ES-I3 (cell line): ENCODE data around the gene TOX2.

Experiments used
- H3K36me3 ChIP-seq: 2 replicates; pipeline ENCODE4 v1.6.1; 2013; ENCODE audit warnings: mild to moderate bottlenecking, low read length, control low read depth, moderate library complexity; ENCODE audit not compliant: insufficient read depth
- H3K4me1 ChIP-seq: 2 replicates; pipeline ENCODE4 v1.6.1; 2013; ENCODE audit warnings: mild to moderate bottlenecking, control low read depth, low read length; ENCODE audit not compliant: insufficient read depth
- H3K9ac ChIP-seq: 2 replicates; pipeline ENCODE4 v1.6.1; 2013; ENCODE audit warnings: low read depth, mild to moderate bottlenecking, low read length, moderate library complexity
- H3K9me3 ChIP-seq: 2 replicates; pipeline ENCODE4 v1.6.1; 2013; ENCODE audit warnings: mild to moderate bottlenecking, low read length, moderate library complexity; ENCODE audit not compliant: control insufficient read depth, insufficient read depth

Gene TOX2

DNA sequence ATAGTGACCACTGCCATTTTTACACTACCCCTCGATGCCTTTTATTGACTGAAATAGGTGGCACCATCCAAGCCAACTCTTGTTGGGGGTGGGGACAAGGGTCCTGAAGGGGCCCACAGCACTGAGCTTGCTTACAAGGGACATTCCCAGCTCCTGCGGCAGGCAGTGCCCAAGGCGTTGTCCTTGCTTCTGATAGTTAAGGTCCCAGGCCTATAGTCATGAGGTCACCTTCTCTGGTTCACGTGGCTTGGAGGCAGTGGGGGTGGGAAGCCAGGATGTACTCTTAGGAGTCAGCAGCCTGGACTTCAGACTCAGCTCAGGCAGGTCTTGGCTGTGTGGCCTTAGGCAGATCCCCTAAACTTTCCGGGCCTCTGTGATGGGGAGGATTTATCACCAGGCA lies 48.6 kb downstream of the TOX2 start:
- Histone ChIP-seq H3K4me1 (peaks cover 40% of the 10 kb centered on the region), H3K9ac (no peak overlapping the region), H3K36me3 (0 out of 2 replicates have a peak, but pooled peaks cover 2% of the 10 kb centered on the region), H3K9me3 (no peaks in the 10 kb centered on the region)

DNA sequence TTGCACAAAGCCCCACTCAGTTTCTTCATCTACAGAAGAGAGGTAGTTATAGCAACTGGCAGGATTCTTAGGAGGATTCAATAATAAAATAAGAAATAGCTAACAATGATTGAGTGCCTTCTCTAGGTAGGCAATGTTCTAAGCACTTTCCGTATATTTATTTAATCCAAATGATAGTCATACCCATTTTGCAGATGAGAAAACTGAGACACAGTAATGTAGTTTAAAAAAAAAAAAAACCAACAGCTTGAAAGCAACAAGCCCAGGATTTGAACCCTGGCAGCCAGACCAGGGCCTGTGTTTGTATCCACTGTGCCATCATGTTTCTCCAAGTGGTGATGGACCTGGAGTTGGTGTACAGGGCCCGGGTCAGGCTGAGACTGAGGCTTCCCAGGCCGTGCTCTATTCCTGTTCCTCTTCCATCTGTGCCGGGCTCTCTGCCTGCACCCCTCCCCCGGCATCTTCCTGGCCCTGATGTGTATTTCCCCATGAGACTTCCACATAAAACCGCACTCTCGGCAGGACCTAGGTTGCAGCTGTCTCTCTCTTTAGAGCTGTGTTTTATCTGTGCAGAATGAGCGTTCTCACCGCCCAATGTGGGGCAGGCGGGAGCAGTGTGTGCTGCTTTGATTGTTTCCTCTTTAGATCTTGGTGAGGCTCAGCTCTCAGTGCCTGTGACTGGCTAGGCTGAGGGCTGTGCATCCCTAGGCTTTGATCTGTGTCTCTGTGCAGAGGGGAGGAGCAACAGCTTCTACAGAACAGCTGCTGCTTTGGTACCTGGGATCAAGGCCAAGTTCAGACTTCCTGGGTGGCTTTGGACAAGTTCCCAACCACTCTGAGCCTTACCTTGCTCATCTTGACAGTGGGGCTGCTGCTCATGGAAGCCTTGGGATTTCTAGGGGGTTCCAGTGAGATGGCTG lies 49.5 kb downstream of the TOX2 start:
- H3K36me3 ChIP-seq: 0 out of 2 replicates have a peak, but pooled peaks cover 2% of the 10 kb centered on the region
- H3K9ac ChIP-seq: no peak overlapping the region
- H3K4me1 ChIP-seq: peaks cover 41% of the 10 kb centered on the region
- H3K9me3 ChIP-seq: no peaks in the 10 kb centered on the region

DNA sequence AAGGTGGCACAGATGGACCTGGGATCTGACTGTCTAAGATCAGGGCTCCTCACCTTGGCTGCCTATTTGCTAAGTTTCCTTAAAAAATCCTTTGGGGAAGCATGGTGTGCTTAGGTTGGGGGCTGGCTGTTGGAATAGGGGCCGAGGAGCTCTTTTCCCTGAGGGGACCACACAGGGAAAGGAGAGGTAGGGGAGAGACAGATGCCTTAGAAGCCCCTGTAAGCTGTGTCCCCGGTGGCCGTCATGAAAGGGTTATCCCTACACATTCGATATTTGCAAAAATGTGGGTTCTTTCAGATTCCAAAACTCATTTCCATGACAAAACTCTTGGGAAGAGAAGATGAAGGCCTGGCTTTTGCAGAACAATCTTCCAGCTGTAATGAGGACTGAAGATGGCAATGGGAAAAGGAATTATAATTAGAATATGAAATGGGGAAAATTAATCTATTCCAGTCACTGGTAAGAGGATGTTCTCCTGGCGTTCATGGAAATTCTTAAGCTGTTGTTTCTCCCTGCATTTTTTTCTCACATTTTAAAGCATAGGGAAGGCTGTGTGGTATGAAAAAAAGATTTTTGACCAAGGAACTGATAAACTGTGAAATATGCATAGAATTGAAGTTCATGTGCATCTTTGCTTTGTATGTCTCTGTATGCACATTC lies 53.8 kb downstream of the TOX2 start:
- 0 out of 2 replicates have a peak, but pooled peaks cover 2% of the 10 kb centered on the region for H3K36me3 ChIP-seq
- no peak overlapping the region for H3K9ac ChIP-seq
- no peaks in the 10 kb centered on the region for H3K9me3 ChIP-seq
- H3K4me1 ChIP-seq: peaks cover 3% of the 10 kb centered on the region; the same call in 1 of the 2 replicates

DNA sequence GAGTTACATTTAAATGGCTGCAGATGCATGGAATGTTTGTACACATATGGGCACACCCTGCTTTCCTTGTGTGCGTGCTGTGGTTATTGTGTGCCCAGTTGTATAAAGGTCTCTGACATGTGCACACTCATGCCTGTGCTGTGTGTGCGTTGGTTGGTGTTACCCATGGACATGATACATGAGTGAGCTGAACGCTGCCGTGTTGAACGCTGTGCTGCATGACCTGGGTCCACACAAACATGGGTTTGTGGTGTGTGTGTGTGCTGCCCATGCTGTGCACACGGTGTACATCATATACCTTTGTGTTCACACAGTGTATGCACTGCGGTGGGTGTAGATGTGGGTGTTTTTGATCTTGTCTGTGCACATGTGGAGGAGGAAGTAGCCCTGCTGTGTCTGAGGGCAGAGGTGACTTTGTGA lies 54.4 kb downstream of the TOX2 start:
- Histone ChIP-seq H3K9me3 (no peaks in the 10 kb centered on the region), H3K36me3 (0 out of 2 replicates have a peak, but pooled peaks cover 2% of the 10 kb centered on the region), H3K4me1 (peaks cover 3% of the 10 kb centered on the region; the same call in 1 of the 2 replicates), H3K9ac (no peak overlapping the region)

DNA sequence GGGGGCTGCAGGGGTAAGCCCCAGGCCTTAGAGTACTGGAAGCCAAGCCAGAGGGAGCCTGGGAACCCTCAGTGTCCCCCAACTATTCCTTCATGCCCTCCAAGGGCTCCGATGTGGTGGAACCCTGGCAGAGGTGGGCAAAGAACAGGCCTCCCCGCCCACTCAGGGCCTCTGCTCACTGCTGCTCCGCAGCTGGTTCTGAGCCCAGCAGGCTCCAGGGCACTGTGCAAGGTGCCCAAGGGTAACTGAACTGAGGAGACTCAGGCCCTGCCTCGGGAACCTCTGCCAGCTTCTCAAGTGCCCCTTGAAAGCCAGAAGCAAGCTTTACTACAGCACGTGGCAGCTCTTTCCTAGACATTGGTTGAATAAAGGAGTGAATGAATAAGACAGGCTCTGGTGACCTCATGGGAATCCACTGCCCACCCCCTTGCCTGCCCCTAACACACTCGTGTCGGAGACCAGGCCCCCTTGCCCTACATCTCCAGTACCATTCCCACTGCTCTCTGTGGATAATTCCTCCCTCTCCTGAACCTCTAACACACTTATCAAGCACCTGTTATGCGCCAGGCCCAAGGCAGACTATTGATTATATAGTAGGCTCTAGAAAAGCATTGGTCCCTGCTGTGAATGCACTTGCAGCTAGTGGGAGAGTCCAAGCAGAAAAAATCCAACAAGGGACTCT lies 55.0 kb downstream of the TOX2 start:
- 0 out of 2 replicates have a peak, but pooled peaks cover 2% of the 10 kb centered on the region for H3K36me3 ChIP-seq
- H3K9ac ChIP-seq: no peak overlapping the region
- no peaks in the 10 kb centered on the region for H3K9me3 ChIP-seq
- H3K4me1 ChIP-seq: peaks cover 3% of the 10 kb centered on the region; the same call in 1 of the 2 replicates

DNA sequence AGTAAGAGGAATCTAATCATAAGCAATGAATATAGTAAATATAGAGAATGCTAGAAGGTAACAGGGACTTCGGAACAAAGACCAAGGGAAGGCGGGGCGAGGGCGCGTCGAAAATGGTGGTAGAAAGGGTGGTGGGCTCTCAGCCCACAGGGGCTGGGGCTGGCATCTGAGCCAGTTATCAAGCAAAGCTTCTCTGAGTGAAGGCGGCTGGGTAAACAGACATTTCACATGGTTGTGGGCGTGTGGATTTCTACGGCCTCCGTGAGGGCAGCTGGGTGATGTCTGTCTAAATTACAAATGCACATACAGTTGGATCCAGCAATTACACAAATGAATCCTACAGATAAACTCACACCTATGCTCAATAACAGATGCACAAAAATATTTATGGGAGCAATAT lies 56.6 kb downstream of the TOX2 start:
- Histone ChIP-seq H3K9me3 (no peaks in the 10 kb centered on the region), H3K36me3 (0 out of 2 replicates have a peak, but pooled peaks cover 2% of the 10 kb centered on the region), H3K9ac (no peak overlapping the region), H3K4me1 (peaks cover 3% of the 10 kb centered on the region; the same call in 1 of the 2 replicates)

DNA sequence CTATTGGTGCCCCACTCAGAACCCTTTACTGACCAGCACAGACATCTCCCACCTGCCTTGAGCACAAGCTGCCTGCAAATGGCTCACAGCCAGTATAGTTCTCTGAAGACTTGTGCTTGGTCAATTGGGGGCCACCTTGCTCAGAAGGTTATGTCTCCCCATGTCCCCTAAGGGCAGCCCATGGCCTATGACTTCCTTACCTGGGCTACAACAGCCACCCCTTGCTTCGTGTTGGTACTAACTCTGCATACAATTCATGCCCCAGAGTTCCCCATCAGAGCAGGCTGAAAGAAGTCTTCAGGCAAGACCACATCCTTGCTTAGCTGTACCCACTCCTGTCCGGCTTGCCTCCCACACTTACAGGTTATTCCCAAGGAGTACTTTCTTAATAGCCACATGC lies 57.4 kb downstream of the TOX2 start:
- Histone ChIP-seq H3K9ac (no peak overlapping the region), H3K4me1 (peaks cover 3% of the 10 kb centered on the region; the same call in 1 of the 2 replicates), H3K9me3 (no peaks in the 10 kb centered on the region; the same call in 1 of the 2 replicates), H3K36me3 (0 out of 2 replicates have a peak, but pooled peaks cover under 1% of the 10 kb centered on the region)

DNA sequence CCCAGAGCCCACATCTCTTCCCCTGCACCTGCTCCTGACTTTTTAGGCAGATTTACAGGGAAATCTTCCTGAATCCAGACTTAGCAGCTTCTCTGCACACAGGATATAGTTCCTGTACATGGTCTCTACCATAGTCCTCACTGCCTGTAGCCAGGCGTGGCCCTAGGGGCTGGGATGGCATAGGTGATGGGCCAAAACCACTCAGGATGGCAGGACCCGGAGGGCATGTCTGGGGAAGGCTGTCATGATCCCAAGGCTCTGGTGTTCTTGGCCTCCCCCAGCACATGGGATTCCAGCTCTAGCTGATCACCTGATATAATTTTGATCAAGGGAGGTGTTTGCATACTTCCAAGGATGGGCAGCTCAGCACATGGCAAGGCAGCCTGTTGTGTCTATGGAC lies 58.0 kb downstream of the TOX2 start:
- peaks cover 3% of the 10 kb centered on the region; the same call in 1 of the 2 replicates for H3K4me1 ChIP-seq
- H3K9ac ChIP-seq: no peak overlapping the region
- H3K9me3 ChIP-seq: no peaks in the 10 kb centered on the region; the same call in 1 of the 2 replicates
- no peaks in the 10 kb centered on the region for H3K36me3 ChIP-seq

DNA sequence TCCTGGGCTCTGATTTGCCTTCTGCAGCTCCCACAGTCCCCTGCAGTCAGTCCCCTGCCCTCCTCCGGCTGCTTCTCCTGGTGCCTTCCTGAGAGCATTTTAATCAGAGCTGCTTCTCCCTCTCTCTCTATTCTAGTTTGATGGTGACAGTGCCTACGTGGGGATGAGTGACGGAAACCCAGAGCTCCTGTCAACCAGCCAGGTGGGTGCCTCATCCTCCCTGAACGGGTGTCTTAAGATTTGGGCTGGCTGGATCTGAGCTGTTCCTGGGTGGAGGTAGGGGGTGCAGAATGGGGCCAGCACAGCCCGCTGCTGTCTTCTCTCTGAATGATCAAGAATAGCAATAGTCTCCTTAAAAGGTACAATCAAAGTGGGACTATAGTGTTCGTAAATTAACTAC lies 58.6 kb downstream of the TOX2 start:
- H3K9me3 ChIP-seq: no peaks in the 10 kb centered on the region; the same call in 1 of the 2 replicates

DNA sequence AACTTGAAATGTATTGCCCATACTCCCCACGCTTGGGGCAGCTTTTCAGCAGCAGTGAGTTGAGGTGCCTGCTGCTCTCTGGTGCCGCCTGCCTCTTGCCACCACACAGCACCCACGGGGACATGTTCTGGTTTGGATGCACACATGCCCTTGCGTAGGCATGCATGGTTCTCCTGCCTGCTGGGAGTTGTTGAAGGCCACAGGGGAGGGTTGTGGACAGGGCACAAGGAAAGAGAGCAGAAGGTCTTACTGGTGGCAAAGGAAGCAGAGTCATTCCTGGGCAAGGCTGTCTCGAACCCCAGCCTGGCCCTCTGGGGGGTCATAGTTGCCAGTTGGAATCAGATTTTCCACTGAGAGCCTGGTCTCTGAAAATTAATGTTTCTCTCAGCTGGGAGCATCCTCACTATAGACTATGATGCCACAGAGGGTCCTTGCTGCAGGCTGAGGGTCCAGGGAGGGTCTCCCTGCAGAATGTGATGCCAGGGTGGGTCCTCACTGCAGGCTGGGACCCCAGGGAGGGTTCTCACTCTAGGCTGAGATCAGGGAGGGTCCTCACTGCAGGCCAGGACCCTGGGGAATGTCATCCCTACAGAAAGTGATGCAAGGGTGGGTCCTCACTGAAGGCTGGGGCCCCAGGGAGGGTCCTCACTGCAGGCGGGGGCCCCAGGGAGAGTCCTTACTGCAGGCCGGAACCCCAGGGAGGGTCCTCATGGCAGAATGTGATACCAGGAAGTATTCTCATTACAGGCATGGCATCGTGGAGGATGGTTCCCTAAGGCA lies 59.2 kb downstream of the TOX2 start:
- no peaks in the 10 kb centered on the region; the same call in 1 of the 2 replicates for H3K9me3 ChIP-seq
- no peaks in the 10 kb centered on the region for H3K4me1 ChIP-seq
- H3K36me3 ChIP-seq: no peaks in the 10 kb centered on the region
- H3K9ac ChIP-seq: no peak overlapping the region

More for the DNA sequence above, 58.6 kb downstream of the TOX2 start:
- H3K9ac ChIP-seq: no peak overlapping the region
- H3K4me1 ChIP-seq: peaks cover 2% of the 10 kb centered on the region; the same call in 1 of the 2 replicates
- no peaks in the 10 kb centered on the region for H3K36me3 ChIP-seq

DNA sequence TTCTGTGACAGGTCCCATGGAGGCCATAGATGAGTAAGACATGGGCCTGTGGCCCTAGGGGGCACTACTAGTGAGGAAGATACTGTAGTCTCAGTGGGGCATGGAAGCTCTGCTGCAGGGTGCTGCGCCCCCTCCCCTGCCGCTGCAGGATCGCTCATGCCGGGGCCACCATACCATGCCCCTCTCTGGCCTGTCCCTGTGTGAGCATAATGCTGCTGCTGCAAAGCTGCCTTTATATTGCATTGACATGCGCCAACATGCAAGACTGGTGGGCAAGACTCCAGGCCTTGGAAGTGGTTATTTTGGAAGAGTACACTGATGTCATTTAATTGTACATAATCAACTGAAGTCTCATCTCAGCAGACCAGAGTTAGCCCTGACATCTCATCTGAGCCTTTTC lies 60.0 kb downstream of the TOX2 start:
- Histone ChIP-seq H3K9ac (no peak overlapping the region), H3K36me3 (no peaks in the 10 kb centered on the region), H3K4me1 (no peaks in the 10 kb centered on the region), H3K9me3 (no peaks in the 10 kb centered on the region; the same call in 1 of the 2 replicates)

DNA sequence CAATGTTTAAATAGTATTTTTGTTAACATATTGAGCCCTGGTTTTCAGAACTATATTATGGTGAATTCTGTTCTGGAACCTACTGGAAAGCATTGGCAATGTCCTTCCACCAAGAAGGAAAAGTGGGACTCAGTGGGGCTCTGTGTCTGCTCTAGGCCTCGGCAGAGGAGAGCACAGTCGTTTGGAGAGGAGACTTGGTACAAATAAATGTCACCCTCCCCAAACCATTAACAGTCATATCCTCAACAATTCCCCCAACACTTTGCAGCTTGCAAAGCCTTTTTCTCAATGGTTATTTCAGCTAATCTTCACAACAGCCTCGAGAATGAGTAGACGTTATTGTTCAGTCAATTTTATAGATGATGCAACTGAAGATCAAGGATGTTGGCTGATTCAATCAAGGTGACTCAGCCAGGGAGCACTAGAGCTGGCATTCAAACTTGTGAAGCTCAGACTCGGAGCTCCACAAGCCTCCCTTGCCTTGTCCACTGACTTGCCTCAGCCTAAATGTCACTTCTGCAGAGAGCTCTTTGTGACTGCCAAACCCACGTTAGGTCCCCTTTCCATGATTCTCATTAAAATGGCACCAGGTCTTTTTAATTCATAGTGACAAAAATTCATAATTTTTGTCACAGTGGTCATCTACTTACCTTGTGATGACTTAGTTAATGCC lies 60.6 kb downstream of the TOX2 start:
- no peak overlapping the region for H3K9ac ChIP-seq
- H3K4me1 ChIP-seq: no peaks in the 10 kb centered on the region
- no peaks in the 10 kb centered on the region for H3K36me3 ChIP-seq
- H3K9me3 ChIP-seq: no peaks in the 10 kb centered on the region; the same call in 1 of the 2 replicates

DNA sequence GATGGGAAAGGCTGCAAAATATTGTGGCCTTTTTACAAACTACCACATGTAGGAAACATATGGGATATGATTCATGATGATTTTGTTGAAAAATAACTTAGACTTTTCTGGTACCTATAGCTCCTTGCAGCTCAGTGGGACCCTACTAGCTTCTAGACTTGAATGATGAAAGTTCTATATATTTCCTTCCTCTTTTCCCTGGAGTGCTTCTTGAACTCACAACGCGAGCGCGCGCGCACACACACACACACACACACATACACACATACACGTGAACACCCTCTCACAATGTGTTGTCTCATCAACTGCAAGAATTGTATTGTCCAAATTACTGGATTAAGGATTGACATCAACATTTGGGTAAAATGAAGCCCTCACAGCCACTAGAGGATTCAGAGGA lies 61.9 kb downstream of the TOX2 start:
- Histone ChIP-seq H3K9ac (no peak overlapping the region), H3K9me3 (no peaks in the 10 kb centered on the region; the same call in 1 of the 2 replicates), H3K4me1 (no peaks in the 10 kb centered on the region), H3K36me3 (no peaks in the 10 kb centered on the region)
